A549 (cell line): ENCODE results near the gene RUSC1.

Source experiments
- CTCF ChIP-seq: fragments of >200 bp; sonication (Bioruptor Twin); formaldehyde crosslinking; IDR thresholded peaks from 3 replicates; pipeline ENCODE4 v1.5.1; 2016
- E2F6 ChIP-seq: IDR thresholded peaks from 2 replicates; pipeline ENCODE4 v1.6.1; 2012; ENCODE audit warnings: low read depth, borderline replicate concordance
- HOXB13 ChIP-seq: fragments of 250-450 bp; sonication (Bioruptor Pico); IDR thresholded peaks from 2 replicates; pipeline ENCODE4 v1.5.0; 2020; ENCODE audit warnings: low read depth, mild to moderate bottlenecking, moderate library complexity
- KDM1A ChIP-seq: fragments of 200-600 bp; sonication (generic); IDR thresholded peaks from 2 replicates; pipeline ENCODE4 v1.6.1; 2016; ENCODE audit warnings: low read depth, mild to moderate bottlenecking
- MAX ChIP-seq: IDR thresholded peaks from 2 replicates; pipeline ENCODE4 v1.6.1; 2012
- NPAS2 ChIP-seq: fragments of 250-450 bp; sonication (Bioruptor Pico); IDR thresholded peaks from 2 replicates; pipeline ENCODE4 v1.8.0; 2022; ENCODE audit warnings: mild to moderate bottlenecking, moderate library complexity, borderline replicate concordance
- POLR2A ChIP-seq: IDR thresholded peaks from 2 replicates; pipeline ENCODE4 v1.6.1; 2012; ENCODE audit warnings: mild to moderate bottlenecking, low read length
- RAD21 ChIP-seq, 2 experiments: fragments of >200 bp in 1 of 2; sonication (Bioruptor Twin) in 1 of 2; formaldehyde crosslinking in 1 of 2; IDR thresholded peaks in 1 of 2; conservative IDR thresholded peaks in 1 of 2; 2 replicates in 1 of 2; 3 replicates in 1 of 2; pipeline ENCODE4 v1.6.1; 2012 to 2018; ENCODE audit warnings: inconsistent platforms in 1 of 2
- SMC3 ChIP-seq: fragments of >200 bp; sonication (Bioruptor Twin); formaldehyde crosslinking; IDR thresholded peaks from 3 replicates; pipeline ENCODE4 v1.6.1; 2018; ENCODE audit warnings: inconsistent platforms

GRCh38 chr1:155316922-155317321 is 3.8 kb upstream of the RUSC1 start:
- TF ChIP-seq MAX (no peak), CTCF (no peak), POLR2A (no peak), SMC3 (no peak), E2F6 (no peak), RAD21 (conservative IDR thresholded peaks at IDR 0.05 in 1 of 2, IDR thresholded peaks at IDR 0.05 in 1 of 2) (no peak), NPAS2 (CRISPR knock-in tag) (no peak), KDM1A (no peak), HOXB13 (CRISPR knock-in tag) (no peak)
